Brain microvascular endothelial cell (primary cell): ENCODE measurements around the gene FIZ1.
A peak's percentile ranks its signal among the peaks of the same experiment; 100 is the strongest.
"Not testable (repeated sequence)": the region's sequence is repeated elsewhere in the genome, so short reads cannot be mapped to it uniquely, and the experiment has no call there.

Experiments
- DNase-seq: peaks from one replicate; pipeline ENCODE4 v3.0.0-alpha.2; 2020
- H3K27ac ChIP-seq: fragments of 250-450 bp; sonication (Bioruptor Pico); 2 replicates; pipeline ENCODE4 v1.5.1; 2020; ENCODE audit warnings: mild to moderate bottlenecking, moderate library complexity
- H3K27me3 ChIP-seq: fragments of 250-450 bp; sonication (Bioruptor Pico); replicated peaks from 2 replicates; pipeline ENCODE4 v1.5.1; 2020; ENCODE audit warnings: mild to moderate bottlenecking
- H3K36me3 ChIP-seq: fragments of 250-450 bp; sonication (Bioruptor Pico); replicated peaks from 2 replicates; pipeline ENCODE4 v1.5.1; 2020; ENCODE audit warnings: mild to moderate bottlenecking
- H3K4me3 ChIP-seq: 2 replicates; pipeline ENCODE4 v1.5.1; 2011; ENCODE audit warnings: low read depth, mild to moderate bottlenecking, control low read depth, low read length, moderate library complexity
- in situ Hi-C: cut with HindIII; loops from 2 replicates; pipeline ENCODE4 v1.10.0; 2017; ENCODE audit warnings: low sequenced_read_pairs, low pct_ligation_motif_present
- TF ChIP-seq, protein P1 (sequence below): IDR thresholded peaks from 2 replicates; pipeline ENCODE4 v1.5.1; 2011; ENCODE audit warnings: low read depth, mild to moderate bottlenecking, moderate library complexity, low read length, control low read depth, inconsistent platforms; ENCODE audit errors: missing control alignments

FIZ1 gene

DNA sequence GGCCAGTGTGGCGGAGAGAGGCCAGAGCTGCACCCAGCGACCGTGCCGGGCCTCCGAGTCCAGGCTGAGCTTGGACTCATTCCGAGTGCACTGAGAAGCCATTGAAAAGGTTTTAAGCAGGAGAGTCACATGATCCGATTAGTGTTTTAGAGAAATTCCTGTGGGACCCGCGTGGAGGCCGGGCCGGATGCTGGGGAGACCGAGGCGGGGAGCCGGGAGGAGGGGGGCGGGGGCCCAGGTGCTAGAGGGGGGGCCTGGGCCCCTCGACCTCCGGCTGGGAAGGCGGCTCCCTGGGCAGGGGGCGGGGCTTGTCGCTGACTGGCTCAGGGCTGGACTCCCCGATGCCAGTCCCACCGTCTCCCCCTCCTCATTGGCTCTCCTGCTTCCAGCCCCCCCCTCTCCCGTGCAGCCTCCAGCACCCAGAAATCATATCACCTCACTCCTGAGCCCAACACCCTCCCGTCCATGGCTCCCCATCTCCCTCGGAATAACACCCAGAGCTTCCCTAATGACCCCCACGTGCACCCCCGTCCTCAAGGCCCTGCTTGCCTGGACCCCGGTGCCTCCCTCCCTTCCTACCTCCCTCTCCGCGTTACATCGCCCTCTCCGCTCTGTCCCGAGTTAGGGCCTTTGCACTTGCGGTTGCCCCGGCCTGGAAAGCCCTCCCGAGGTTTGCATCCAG, 13.5 kb downstream of the FIZ1 start:
- no peak overlapping the region for H3K27ac ChIP-seq
- H3K27me3 ChIP-seq = no peaks in the 10 kb centered on the region

DNA sequence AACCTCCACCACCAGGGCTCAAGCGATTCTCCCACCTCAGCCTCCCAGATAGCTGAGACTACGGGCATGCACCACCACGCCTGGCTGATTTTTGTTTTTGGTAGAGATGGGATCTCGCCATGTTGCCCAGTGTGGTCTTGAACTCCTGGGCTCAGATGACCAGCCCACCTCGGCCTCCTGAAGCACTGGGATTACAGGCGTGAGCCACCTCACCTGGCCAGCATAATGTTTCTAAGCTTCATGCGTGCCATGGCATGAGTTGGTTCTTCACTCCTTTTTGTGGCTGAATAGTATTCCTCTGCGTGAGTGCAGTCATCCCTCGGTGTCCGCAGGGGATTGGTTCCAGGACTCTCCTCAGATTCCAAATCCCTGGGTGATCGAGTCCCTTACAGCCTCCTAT, 14.4 kb downstream of the FIZ1 start:
- in situ Hi-C loops = no loop called here
- TF ChIP-seq, protein P1, sequence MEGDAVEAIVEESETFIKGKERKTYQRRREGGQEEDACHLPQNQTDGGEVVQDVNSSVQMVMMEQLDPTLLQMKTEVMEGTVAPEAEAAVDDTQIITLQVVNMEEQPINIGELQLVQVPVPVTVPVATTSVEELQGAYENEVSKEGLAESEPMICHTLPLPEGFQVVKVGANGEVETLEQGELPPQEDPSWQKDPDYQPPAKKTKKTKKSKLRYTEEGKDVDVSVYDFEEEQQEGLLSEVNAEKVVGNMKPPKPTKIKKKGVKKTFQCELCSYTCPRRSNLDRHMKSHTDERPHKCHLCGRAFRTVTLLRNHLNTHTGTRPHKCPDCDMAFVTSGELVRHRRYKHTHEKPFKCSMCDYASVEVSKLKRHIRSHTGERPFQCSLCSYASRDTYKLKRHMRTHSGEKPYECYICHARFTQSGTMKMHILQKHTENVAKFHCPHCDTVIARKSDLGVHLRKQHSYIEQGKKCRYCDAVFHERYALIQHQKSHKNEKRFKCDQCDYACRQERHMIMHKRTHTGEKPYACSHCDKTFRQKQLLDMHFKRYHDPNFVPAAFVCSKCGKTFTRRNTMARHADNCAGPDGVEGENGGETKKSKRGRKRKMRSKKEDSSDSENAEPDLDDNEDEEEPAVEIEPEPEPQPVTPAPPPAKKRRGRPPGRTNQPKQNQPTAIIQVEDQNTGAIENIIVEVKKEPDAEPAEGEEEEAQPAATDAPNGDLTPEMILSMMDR = no peak

More for the DNA sequence above, 13.5 kb downstream of the FIZ1 start:
- DNase-seq = peak; percentile 71
- in situ Hi-C loops = no loop called here
- Histone ChIP-seq H3K36me3 (no peaks in the 10 kb centered on the region), H3K4me3 (peak overlapping the region; percentile 47)
- TF ChIP-seq, protein P1 = no peak

DNA sequence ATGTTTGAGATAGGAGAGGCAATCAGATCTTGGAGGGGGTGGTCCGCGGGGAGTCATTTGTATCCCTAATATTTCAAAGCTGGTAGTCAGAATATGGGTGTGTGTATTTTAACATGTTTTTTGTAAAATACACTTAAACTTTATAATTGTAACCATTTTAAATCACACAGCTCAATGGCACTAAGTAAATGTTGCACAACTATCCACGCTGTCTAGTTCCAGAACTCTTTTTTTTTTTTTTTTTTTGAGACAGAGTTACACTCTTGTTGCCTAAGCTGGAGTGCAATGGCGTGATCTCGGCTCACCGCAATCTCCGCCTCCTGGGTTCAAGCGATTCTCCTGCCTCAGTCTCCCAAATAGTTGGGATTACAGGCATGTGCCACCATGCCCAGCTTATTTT, 15.4 kb downstream of the FIZ1 start:
- H3K36me3 ChIP-seq, H3K27me3 ChIP-seq, in situ Hi-C loops, H3K4me3 ChIP-seq, DNase-seq, H3K27ac ChIP-seq: not testable (repeated sequence)

More for the DNA sequence above, 14.4 kb downstream of the FIZ1 start:
- Histone ChIP-seq H3K27me3 (no peaks in the 10 kb centered on the region), H3K4me3 (no peak overlapping the region), H3K27ac (no peak overlapping the region), H3K36me3 (no peaks in the 10 kb centered on the region)
- no peak for DNase-seq

DNA sequence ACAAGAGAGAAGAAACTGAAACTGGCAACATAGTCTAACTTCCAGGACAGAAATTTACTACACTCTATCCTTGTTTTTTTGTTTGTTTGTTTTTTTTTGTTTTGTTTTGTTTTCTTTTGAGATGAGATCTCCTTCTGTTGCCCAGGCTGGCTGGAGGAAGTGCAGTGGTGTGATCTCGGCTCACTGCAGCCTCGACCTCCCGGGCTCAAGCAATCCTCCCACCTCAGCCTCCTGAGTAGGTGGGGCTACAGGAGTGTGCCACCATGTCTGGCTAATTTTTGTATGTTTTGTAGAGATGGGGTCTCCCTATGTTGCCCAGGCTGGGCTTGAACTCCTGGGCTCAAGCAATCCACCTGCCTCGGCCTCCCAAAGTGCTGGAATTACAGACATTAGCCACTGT, 17.0 kb downstream of the FIZ1 start:
- in situ Hi-C loops, DNase-seq, H3K27me3 ChIP-seq, H3K36me3 ChIP-seq, H3K27ac ChIP-seq, H3K4me3 ChIP-seq: not testable (repeated sequence)

DNA sequence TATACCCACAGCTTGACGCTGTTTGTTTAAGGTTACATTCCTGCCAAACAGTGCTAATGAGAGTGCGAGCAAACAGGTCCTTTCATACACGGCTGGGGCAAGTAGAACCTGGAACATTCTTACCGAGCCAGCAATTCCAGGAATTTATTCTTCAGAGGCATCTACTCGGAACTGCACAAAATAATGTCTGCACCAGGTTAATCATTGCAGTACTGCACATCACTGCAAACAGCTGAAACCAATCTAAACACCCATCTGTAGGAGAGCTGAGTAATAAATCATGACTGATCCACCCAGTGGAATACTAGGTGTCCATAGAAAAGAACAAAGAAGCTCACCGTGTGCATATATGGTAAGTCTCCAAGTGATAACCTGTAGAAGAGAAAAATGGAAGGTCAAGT, 17.5 kb downstream of the FIZ1 start:
- Histone ChIP-seq H3K27ac (no peak overlapping the region), H3K4me3 (no peak overlapping the region), H3K27me3 (no peaks in the 10 kb centered on the region), H3K36me3 (peaks cover 13% of the 10 kb centered on the region)
- in situ Hi-C loops = no loop called here
- DNase-seq = no peak
- TF ChIP-seq, protein P1 = no peak

DNA sequence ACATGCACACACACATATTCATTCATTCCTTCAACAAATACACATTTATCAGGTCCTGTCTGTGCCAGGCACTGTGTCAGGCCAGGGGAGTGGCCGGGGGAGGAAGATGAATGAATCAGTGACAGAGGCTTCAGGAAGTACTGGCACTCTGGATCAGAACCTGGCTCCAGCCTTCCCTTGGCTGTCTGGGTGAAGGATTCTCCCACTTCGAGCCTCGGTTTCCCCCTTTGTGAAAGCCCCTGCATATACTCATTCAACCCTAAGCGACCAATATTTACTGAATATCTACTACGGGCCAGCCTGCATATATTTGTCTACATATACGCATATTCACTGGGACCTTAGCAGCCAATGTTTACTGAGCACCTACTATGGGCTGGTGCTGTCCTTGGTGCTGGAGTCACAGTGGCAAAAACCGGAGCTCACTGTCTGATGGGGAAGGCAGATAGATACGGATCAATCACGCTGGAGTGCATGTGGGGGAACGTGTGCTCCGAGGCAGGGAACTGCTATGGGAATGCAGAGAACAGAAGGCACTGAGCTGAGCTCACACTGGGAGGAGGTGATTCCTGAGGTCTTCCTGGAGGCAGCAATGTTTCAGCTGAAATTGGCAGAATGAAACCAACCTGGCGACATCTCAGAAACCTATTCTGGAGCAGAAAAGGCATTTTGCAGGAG, 18.0 kb downstream of the FIZ1 start:
- no peaks in the 10 kb centered on the region for H3K27me3 ChIP-seq
- H3K27ac ChIP-seq = peak overlapping the region; percentile 50
- TF ChIP-seq, protein P1 = no peak
- H3K4me3 ChIP-seq = peak overlapping the region; percentile 94
- no peak for DNase-seq
- in situ Hi-C loops = no loop called here
- peaks cover 14% of the 10 kb centered on the region for H3K36me3 ChIP-seq
